Smooth muscle cell (in vitro differentiated cells): ENCODE data around the gene HOXA3. TPM values are rescaled to one million over a fixed set of nuclear protein-coding genes. Genes with fewer than 3 reads are reported as not detected.

ENCODE experiments used
- DNase-seq: peaks from one replicate; lab custom pipeline; 2025; ENCODE audit not compliant: unreplicated experiment; lab: John Stamatoyannopoulos, UW
- H2AFZ ChIP-seq: fragments of 200-600 bp; sonication (generic); 2 replicates; pipeline ENCODE4 v1.6.0; 2016; ENCODE audit warnings: antibody characterized with exemption, low read depth, mild to moderate bottlenecking
- H3F3A ChIP-seq: fragments of 200-600 bp; sonication (generic); 2 replicates; pipeline ENCODE4 v1.6.0; 2017; ENCODE audit warnings: antibody characterized with exemption, low read depth
- H3K27ac ChIP-seq: fragments of 200-600 bp; sonication (generic); 2 replicates; pipeline ENCODE4 v1.5.1; 2016; ENCODE audit warnings: low read depth, mild to moderate bottlenecking
- H3K27me3 ChIP-seq: fragments of 200-600 bp; sonication (generic); 2 replicates; pipeline ENCODE4 v1.6.1; 2016; ENCODE audit warnings: low read depth, mild to moderate bottlenecking
- H3K36me3 ChIP-seq: fragments of 200-600 bp; sonication (generic); 2 replicates; pipeline ENCODE4 v1.5.1; 2016; ENCODE audit warnings: low read depth
- H3K4me1 ChIP-seq: fragments of 200-600 bp; sonication (generic); 2 replicates; pipeline ENCODE4 v1.5.1; 2016; ENCODE audit warnings: low read depth
- H3K4me2 ChIP-seq: fragments of 200-600 bp; sonication (generic); 2 replicates; pipeline ENCODE4 v1.6.0; 2016; ENCODE audit warnings: mild to moderate bottlenecking
- H3K4me3 ChIP-seq: fragments of 200-600 bp; sonication (generic); 2 replicates; pipeline ENCODE4 v1.5.1; 2016; ENCODE audit warnings: mild to moderate bottlenecking
- H3K79me2 ChIP-seq: fragments of 200-600 bp; sonication (generic); 2 replicates; pipeline ENCODE4 v1.6.0; 2016; ENCODE audit warnings: low read depth, mild to moderate bottlenecking
- H3K9ac ChIP-seq: fragments of 200-600 bp; sonication (generic); 2 replicates; pipeline ENCODE4 v1.6.0; 2016; ENCODE audit warnings: low read depth
- H3K9me3 ChIP-seq: fragments of 200-600 bp; sonication (generic); replicated peaks from 2 replicates; pipeline ENCODE4 v1.5.1; 2016; ENCODE audit warnings: low read depth
- H4K20me1 ChIP-seq: fragments of 200-600 bp; sonication (generic); 2 replicates; pipeline ENCODE4 v1.6.0; 2016; ENCODE audit warnings: low read depth
- WGBS: methylation state at CpG from one replicate; pipeline ENCODE4 v1.1.7; 2016; ENCODE audit warnings: low lambda C conversion rate; 5-methylcytosine and 5-hydroxymethylcytosine counted together
- polyA plus RNA-seq: library from polyadenylated mRNA; unstranded; fragments of >200 nt; fragmentation: Nextera tagmentation; extraction: Ambion mirVana; gene quantifications from 2 replicates; pipeline ENCODE4 v1.2.1, GENCODE V29; 2016
- total RNA-seq: library from RNA; depleted of rRNA; stranded (reverse); fragments of >200 nt; gene quantifications from 2 replicates; pipeline ENCODE4 v1.2.3, GENCODE V29; 2014
- TF ChIP-seq, protein P1 (sequence below): fragments of 200-600 bp; sonication (generic); IDR thresholded peaks from 2 replicates; pipeline ENCODE4 v1.5.1; 2017; ENCODE audit warnings: borderline replicate concordance, mild to moderate bottlenecking, antibody characterized with exemption; ENCODE audit not compliant: insufficient read depth, poor library complexity, severe bottlenecking

Gene HOXA3
- total and polyA plus RNA-seq, 2 experiments from 2014 or later = 0.13 to 0.31 TPM

DNA sequence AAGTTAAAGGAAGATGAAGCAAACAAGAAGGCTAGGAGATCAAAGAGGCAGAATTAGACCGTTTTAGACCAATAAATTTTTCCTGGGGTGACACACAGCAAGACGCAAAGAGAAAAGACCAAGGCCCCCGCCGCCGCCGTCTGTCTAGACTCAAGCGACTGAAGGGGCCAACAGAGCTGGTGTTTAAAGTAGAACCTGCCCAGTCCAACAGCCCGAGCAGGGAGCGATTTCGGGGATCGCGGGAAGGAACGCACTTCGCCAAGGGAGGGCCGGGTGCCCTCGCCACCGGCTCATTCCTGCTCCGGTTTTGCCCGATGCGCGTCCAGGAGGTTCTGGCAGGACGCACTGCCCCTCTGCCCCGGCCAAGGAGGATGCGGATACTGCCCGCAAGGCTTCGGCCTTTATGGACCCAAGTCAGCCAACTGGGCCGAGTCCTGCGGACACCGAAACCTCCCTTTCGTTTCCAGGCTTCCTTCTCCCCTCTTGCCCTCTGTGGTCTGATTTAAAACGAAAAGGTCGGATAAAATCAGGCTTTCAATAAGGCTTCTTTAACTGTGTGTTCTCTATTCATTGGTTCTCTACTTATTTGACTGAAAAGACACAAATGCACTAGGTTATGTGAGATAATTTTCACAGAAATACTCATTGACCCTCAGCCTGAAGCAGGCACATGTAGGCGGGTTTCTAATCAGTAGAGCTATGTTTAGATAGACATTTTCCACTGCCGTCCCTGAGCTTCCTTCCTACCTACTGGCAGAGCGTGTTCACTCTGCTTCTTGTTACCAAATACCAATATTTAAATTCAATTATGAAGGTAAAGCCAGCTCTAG, 6.3 kb upstream of the HOXA3 start:
- Histone ChIP-seq H3K9me3 (no peaks in the 10 kb centered on the region), H2AFZ (no peak overlapping the region), H3K9ac (no peak overlapping the region), H3F3A (no peaks in the 10 kb centered on the region), H3K36me3 (no peaks in the 10 kb centered on the region), H3K27me3 (peaks cover 69% of the 10 kb centered on the region), H3K4me1 (peaks cover 3% of the 10 kb centered on the region), H3K27ac (no peak overlapping the region), H3K79me2 (peaks cover 19% of the 10 kb centered on the region), H3K4me2 (no peak overlapping the region), H3K4me3 (no peak overlapping the region), H4K20me1 (no peaks in the 10 kb centered on the region)
- TF ChIP-seq, protein P1, sequence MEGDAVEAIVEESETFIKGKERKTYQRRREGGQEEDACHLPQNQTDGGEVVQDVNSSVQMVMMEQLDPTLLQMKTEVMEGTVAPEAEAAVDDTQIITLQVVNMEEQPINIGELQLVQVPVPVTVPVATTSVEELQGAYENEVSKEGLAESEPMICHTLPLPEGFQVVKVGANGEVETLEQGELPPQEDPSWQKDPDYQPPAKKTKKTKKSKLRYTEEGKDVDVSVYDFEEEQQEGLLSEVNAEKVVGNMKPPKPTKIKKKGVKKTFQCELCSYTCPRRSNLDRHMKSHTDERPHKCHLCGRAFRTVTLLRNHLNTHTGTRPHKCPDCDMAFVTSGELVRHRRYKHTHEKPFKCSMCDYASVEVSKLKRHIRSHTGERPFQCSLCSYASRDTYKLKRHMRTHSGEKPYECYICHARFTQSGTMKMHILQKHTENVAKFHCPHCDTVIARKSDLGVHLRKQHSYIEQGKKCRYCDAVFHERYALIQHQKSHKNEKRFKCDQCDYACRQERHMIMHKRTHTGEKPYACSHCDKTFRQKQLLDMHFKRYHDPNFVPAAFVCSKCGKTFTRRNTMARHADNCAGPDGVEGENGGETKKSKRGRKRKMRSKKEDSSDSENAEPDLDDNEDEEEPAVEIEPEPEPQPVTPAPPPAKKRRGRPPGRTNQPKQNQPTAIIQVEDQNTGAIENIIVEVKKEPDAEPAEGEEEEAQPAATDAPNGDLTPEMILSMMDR = no peak
- no peak for DNase-seq
- WGBS = 60% methylated on average over 35 of the region's 35 CpGs

DNA sequence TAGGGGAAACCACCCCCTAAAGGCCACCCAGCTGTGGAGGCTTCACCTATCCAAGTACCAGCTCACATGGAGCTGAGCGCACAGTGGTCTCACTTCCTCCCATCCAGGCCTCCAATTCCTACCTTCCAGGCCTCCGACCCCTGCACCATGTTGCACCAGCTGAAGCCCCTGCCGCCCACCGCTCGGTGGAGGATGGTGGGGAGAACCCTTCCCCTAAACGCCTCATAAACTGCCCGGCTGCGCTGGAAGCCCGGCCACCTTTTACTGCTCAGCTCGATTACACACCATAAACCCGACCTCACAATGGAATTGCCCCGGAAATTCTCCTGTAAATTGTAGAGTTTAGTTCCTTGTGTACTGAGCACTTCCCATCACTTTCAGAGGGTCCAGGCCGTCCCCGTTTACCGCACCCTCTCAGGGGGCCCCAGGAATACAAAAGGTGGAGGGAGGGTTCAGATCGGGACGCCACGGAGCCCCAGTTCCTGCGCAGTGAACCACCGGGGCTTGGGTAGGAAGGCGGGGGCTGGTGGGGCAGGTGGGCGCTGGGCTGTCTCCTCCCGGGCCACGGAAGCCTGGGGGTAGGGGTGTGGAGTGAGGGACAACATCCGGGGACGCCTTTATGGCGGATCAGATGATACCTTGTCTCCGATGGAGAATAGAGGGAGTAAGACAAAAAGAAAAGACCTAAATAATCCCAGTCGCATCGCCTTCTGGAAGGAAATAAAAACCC, 5.5 kb upstream of the HOXA3 start:
- DNase-seq = no peak
- peaks cover 77% of the 10 kb centered on the region for H3K27me3 ChIP-seq
- no peak overlapping the region for H2AFZ ChIP-seq
- H3F3A ChIP-seq = no peaks in the 10 kb centered on the region
- H3K4me2 ChIP-seq = no peak overlapping the region
- no peaks in the 10 kb centered on the region for H3K9me3 ChIP-seq
- no peak overlapping the region for H3K27ac ChIP-seq
- no peak overlapping the region for H3K9ac ChIP-seq
- H4K20me1 ChIP-seq = no peaks in the 10 kb centered on the region
- TF ChIP-seq, protein P1 = no peak
- H3K36me3 ChIP-seq = no peaks in the 10 kb centered on the region
- WGBS = 46% methylated on average over 30 of the region's 30 CpGs
- H3K4me1 ChIP-seq = peaks cover 3% of the 10 kb centered on the region
- no peak overlapping the region for H3K4me3 ChIP-seq
- H3K79me2 ChIP-seq = peaks cover 11% of the 10 kb centered on the region

DNA sequence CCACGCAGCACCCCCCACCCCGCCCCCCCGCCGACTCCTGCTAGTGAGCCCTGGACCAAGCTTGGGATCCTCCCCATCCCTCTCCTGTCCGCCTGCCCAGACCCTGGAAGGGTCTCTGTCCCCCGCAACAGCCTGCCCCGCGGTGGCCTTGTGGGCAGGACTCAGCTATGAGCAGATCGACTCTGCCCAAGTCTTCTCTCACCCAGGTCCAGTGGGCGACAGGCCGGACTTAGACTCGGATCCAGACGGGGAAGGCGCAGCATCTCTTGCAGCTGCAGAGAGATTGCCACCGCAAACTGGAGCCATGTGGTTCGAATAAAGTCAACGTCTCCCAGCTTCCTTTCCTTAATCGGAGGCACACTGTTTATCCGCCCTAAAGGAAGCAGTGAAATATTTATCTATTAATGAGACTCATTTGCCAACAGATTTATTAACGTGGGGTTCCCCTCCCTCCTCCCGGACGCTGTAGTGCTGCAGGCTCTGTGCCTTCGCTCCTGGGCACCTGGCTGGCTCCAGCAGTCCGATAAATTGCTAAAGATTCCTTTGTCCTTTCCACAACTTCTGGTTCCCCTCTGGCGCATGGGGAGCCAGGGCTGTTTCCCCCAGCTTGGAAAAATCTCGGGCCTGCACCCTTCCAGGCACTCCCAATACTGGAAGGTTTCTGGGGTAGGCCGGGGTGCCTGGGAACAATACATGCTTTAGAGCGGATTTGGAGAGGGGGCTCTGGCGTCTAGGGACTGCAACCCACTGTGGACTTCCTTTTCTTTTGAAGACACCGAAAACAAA, 4.7 kb upstream of the HOXA3 start:
- H3K9me3 ChIP-seq = no peaks in the 10 kb centered on the region
- no peak overlapping the region for H2AFZ ChIP-seq
- peak overlapping the region; percentile 51 for H3K4me3 ChIP-seq
- H3K27me3 ChIP-seq = peaks cover 85% of the 10 kb centered on the region
- no peak overlapping the region for H3K27ac ChIP-seq
- TF ChIP-seq, protein P1 = no peak
- peaks cover 3% of the 10 kb centered on the region for H3K79me2 ChIP-seq
- peak overlapping the region; percentile 91 for H3K4me2 ChIP-seq
- no peaks in the 10 kb centered on the region for H4K20me1 ChIP-seq
- peaks cover 3% of the 10 kb centered on the region for H3K4me1 ChIP-seq
- WGBS = 47% methylated on average over 27 of the region's 30 CpGs
- no peaks in the 10 kb centered on the region for H3K36me3 ChIP-seq
- H3K9ac ChIP-seq = no peak overlapping the region
- no peak for DNase-seq
- no peaks in the 10 kb centered on the region for H3F3A ChIP-seq
